Inferior parietal cortex (tissue), 1 donor: ENCODE data around the gene TMEM171.

Source experiments
- DNase-seq: peaks from one replicate; pipeline ENCODE4 v3.0.0-alpha.2; 2016; ENCODE audit errors: extremely low spot score

Gene TMEM171

DNA sequence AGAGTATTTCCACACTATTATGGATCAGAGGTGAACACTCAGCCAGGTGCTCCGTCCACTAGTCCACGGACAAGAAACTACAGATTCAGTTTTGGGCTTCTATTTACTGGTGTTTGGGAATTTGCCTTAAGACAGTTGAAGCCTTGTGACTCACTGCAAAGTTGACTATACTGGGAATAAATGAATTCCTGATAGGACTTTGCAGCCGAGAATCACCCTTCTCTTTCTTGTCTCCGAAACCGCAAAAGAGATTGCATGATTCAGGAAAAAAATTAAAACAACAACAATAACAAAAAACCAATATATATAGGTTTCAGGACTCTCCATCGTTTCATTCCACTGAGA lies 716 bp downstream of the TMEM171 start:
- DNase-seq = no peak

DNA sequence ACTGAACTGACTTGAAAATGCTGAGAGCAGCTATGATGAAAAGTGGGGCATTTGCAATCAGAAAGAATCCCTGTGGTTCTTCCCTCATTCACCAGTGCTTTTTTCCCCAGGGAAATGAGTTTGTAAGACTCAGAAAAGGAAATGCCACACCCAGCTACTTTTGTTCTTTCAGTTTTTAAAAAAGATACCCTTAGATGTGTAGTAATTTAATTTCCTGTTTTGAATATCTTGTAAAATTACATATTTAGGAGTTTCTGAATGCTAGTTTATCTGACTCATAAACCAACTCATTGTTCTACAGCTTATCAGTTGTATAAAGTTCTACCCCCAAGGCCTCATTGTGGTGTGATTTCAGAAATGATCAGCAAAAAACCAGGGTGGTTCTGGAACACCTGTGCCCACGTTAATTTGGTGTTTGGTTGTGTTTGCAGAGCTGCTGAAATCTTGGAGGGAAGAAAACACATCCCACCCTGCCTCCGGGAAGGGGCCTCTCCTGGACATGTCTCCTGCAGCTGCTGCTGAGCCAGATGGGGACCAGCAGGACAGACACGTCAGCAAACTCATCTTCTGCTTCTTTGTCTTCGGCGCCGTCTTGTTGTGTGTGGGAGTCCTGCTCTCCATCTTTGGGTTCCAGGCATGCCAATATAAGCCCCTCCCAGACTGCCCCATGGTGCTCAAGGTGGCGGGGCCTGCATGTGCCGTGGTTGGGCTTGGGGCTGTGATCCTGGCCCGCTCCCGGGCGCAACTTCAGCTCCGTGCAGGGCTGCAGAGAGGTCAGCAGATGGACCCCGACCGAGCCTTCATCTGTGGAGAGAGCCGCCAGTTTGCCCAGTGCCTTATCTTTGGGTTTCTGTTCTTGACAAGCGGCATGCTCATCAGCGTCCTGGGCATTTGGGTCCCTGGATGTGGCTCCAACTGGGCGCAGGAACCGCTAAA lies 2.8 kb downstream of the TMEM171 start:
- DNase-seq = no peak

DNA sequence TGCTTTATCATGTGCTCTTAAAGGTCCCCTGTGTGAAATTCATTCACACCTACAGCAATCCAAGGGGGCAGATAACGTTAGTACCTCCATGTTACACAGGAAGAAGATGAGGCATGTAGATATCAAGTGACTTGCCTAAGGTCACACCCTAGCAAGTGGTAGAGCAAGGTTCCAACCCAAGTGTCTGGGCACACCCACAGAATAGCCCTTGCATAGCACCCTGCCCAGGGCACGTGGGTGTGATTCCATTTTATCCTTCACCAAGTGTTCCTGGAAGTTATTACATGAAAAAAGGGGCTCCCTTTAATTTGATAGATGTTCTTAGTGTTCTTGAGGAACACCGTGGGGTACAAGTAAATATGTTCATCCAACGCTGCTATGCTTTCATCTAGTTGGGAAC lies 4.9 kb downstream of the TMEM171 start:
- no peak for DNase-seq

DNA sequence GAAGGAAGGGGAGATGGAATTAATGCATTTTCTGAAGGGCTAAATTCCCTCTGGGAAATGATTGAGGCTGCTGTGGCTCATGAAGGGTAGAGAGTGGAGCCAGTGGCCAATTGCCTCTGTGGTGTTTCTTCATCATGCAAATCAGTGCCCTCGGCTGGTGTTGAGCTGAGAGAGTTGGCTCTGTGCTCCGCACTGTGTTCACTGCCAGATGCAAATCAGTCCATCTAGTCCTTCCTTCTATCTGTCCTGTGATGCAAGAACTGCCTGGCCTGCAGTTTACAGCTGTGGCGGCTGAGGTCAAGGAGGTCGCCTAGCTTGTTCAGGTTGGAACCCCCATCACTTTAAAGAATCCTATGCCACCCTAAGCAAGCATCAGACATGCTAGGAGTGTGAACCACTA lies 6.0 kb downstream of the TMEM171 start:
- peak; percentile 58 for DNase-seq

DNA sequence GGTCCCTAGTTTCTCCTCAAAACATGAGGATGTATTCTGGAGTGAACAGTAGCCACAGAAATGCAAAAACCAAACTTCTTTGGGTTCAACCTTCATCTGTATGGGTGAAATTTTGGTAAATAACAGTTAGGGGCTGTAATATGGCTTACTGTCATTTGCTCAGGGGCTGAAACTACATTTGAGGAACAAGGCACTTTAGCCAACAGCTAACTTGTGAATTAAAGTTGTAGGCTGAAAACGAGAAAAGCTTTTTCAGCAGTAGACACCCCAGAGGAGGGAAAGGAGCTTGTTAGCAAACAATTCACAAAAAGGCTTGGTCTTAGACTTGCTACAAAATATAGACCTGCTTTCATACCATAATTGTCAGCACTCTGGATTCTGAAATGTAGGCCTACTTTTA lies 6.6 kb downstream of the TMEM171 start:
- no peak for DNase-seq

DNA sequence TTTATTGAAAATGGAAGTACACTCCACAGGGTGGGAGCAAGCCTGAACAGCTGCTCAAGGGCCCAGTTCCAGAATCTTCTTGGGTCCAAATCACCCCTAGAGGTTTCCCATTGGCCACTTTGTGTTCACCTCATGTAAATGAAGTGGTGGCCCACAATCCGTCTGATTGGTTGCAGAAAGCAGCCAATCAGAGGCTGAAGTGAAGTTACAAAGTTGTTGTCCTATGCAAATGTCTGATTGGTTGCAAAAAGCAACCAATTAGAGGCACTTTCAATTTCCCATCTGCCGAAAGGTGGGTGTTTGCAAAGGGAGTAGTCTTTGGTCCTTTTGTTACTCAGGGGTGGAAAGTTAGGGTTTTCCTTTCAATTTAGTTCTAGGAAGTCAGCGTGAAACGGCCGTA lies 8.8 kb downstream of the TMEM171 start:
- no peak for DNase-seq

DNA sequence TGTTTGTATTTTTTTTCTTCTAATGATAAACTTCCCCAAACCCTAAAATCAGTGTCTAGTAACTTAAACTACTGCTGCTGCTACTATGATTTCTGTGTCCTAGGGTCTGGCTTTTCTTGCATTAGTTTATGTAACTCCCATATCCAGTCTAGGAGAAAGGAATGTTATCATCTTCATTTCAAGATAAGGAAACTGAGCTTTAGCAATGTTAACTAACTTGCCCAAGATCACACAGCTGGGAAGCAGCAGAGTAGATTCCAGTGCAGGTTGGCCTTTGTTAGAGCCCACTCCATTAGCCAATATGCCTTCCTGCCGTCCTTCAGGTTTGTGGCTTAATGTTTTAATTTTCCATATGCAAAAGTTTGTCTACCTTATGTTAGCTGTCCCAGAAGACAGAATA lies 10.4 kb downstream of the TMEM171 start:
- DNase-seq = no peak

DNA sequence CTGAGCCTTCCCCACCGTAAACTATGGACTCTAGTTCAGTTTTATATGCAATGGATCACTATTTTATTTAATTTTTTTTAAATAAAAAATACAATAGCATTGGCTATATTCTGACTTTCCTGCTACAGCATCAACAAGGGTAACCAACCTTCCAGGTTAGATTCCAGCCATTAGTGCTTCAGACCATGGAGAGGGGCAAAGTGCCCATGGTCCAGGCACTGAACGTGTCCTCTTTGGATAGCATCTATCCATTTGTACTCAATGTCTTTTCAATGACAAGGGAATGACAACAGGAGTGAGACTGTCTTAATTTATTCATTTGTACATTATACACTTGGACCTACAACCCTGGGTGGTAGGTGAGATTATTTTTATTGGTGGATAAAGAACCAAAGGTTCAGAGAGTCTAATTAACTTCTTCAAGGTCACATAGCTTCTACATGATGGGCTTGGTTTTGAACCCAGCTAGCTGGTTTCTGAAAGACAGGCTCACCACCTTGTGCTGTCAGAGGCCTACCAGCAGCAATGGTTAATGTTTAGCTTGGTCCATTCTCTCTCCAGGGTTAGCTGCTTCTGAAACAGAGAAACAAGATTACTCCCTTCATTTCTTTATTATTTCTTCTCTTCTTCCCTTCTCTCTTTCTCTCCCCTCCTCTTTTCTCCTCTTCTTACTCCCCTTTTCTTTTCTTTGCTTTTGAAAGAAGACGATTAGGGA lies 11.5 kb downstream of the TMEM171 start:
- no peak for DNase-seq

DNA sequence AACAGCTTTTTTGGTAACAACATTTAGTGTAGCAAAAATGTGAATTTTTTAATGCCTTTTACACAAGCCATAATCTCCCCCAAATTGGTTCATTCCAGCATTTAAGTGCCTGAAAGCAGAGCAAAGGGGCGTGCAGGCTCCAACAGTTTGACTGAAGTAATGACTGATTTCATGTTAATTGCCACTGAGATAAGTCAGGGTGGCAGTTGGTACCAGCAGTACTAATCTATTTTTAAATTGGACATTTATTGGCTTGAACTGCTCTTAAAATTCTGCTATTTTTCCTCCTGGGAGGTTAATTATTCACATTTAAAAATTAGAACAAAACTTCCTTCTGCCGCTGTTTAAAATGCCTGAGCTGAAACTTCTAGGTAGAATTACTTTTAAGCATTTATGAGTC lies 12.4 kb downstream of the TMEM171 start:
- DNase-seq = no peak

DNA sequence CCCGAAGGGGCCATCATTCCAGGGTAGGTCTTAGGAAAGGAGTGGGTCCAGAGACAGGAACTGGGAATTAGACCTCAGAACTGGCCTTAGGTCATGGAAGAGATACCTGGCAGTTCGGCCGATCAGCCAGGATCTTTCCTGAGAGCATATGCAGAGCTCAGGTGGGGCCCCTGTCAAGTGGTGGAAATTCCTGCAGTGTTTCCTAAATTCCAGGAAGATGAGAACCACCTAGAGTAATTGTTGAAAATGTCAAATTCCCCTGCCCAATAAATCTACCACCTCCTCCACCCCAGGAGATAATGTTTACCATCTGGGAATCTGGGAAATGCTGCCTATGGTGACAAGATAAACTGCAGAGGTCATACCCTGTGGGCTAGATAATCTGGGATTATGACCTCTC lies 14.6 kb downstream of the TMEM171 start:
- no peak for DNase-seq

DNA sequence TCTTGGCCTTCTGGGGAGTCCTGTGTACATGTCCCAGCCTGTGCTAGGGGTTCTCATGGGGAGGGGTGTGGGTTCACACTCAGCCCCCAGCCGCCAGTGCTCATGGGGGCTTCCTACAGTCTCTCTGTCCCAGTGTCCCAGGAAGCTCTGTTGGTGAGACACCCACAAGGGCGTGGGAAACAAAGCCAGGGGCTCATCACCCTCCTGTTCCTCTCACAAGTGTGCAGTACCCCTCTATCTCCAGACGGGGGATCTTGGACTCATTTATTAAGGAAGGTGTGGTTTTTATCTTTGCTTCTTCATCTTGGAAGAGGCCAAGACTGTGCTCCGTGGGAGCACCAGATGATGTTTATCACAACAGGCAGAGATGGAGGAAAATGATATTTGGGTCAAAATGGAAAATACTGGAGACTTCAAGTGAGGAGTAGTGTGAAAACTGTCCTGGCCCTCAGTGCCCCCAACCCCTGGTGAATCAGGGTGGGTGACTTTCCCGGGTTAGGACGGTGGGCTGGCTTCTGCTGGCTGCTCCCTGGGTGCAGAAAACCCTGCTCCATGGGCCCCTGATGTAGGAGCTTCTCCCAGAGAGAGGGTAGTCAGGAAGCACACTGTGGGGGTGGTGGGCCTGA lies 15.2 kb downstream of the TMEM171 start:
- DNase-seq = no peak

DNA sequence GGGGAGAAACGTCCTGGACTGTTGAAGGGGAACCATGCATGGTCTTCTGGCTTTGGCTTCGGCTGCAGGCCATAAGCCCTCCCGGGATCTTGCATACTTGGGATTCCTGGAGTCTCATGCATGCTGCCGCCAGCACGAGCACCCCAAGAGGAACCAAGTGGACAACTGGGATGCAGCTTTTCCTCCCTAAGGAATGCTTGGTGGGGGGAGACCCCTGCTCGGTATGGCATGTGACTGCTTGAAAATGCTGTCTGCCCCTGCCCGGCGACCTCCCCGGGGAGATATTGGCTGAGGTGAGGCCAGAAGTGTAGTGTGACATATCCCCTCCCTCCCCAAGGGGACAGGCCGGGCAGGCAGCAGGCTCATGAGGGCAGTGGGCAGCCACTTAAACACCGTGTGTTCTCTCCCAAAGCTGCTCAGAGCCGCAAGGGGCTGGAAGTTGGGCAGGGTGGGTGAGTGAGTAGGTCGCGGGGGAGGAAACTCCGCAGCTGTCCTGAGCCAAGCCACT lies 15.7 kb downstream of the TMEM171 start:
- no peak for DNase-seq

DNA sequence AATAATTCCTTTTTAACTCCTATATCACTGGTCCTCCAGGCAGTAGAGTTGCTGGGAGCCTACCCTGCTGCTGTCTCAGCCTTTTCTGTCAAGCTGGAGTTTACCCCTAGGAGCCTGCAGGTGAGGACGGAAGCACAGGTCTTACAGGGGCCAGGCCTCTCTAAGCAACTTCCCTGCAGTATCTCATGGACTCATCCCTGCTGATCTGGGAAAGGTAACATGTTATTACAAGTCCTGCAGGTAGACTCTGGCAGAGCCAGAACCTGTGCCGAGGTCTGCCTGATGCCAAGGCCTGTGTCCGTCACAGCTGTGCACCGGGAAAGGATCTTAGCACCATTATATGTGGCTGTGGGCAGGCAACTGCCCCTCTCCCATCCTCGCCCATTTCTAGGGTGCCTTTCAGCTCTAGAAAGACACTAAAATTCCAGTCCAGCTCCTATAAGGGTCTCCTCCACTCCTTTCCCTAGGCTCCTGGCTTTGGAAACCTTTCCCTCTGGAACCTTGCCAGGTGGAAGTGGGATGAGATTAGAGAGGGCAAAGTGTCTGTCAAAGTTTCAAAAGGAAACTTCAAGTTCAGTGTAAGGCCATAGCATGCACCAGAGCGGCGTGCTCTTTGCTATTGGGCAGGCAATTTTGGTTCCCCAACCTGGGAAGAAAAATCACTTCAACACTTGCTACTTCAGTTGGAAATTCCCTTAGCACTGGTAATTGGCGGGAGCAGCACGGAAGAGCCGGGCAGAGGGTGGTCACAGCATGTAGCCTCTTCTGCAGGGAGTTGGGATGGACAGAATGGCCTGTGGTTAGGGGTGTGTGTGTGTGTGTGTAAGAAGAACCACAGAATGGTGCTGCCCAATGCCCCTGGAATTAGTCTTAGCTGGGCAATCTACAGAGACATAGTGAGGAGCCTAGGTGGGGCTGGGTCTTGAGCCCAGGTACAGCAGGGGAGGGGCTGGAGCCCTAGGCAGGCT lies 17.5 kb downstream of the TMEM171 start:
- DNase-seq = no peak

DNA sequence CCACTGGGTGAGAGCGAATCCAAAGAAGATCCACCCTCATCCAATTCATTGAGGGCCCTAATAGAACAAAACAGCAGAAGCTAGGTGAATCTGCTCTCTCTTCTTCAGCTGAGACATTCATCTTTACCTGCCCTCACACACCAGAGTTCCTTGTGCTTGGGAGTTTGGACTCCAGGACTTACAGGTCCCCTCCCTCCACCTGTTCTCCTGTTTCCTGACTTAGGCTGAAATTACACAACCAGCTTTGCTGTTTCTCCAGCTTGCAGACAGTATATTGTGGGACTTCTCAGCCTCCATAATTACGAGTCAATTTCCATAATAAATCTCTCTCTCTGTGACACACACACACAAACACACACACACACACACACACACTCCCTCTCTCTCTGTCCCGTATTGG lies 19.1 kb downstream of the TMEM171 start:
- no peak for DNase-seq

DNA sequence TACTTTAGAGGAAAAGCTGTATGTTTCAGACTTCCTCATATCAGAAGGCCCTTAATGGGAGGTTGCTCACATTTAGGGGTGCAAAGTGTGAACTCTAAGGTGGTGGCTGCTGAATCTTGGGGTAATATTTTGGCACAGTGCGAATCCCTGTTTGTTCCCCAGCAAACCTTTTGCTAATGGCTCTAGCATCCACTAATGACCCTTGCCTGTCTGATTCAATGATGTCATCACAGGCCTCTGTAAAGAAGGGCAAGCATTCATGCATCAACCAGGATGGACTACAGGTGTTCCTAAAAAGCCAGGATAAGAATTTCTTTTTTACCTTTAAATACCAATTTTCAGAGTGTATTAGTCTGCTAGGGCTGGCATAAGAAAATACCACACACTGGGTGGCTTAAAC lies 20.4 kb downstream of the TMEM171 start:
- DNase-seq = no peak

DNA sequence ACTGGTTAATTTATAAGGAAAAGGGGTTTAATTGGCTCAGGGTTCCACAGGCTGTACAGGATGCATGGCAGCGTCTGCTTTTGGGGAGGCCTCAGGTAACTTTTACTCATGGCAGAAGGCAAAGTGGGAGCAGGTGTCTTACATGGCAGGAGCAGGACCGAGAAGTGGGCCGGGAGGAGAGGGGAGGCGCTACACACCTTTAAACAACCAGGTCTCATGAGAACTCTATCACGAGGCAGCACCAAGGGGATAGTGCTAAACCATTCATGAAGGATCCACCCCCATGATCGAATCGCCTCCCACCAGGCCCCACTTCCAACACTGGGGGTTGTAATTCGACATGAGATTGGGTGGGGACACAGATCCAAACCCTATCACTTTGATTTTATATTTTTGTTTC lies 21.7 kb downstream of the TMEM171 start:
- no peak for DNase-seq

DNA sequence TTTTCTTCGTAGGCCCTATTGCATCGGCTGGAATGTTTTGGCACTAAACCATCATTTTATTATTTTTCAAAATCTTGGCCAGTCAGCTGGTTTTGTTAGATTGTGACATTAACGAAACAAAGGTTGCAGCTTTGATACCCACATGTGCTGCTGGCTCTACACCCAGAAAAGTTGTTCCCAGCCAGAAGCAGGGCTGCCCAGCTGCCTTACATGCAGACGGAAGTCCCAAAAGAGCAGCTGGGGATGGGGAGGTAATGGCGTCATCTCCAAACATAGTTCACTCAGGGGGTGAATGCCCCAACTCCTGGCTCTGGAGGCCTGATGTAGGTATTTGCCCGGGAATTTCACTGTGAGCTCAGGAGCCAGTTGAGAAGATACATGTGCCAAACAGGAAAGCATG lies 23.3 kb downstream of the TMEM171 start:
- DNase-seq = no peak

DNA sequence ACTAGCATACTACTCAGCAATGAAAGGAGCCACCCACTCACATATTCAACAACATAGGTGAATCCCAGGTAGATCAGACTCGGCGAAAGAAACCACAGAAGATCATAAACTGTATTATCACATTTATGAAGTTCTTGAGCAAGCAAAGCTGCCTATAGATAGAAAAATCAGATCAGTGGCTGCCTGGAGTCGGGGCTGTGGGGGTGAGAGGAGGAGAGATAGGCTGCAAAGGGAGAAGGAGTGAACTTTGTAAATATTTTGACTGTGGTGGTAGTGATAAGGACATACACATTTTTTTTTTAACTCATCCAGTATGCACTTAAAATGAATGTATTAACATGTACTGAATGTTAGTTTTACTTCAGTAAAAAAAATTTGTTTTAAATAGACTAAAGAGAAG lies 29.2 kb downstream of the TMEM171 start:
- no peak for DNase-seq

DNA sequence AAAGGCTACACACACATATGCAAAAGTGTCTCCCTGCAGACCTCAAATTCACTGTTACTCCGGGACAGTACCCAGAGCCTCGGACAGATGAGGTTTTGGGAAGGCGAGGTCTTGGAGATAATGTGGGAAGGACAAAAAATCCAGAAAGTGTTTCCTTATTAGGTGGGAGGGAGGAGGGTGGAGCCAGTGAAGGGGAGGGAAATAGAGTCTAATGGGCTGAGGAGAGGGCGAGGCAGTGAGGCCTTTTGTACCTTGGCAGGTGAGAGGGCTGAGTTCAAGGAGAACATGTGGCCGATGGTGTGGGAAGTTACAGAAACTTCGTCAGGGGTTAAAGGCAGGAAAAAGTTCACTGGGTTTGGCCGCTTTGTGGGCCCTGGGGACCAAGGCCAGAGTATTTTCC lies 30.5 kb downstream of the TMEM171 start:
- DNase-seq = no peak

DNA sequence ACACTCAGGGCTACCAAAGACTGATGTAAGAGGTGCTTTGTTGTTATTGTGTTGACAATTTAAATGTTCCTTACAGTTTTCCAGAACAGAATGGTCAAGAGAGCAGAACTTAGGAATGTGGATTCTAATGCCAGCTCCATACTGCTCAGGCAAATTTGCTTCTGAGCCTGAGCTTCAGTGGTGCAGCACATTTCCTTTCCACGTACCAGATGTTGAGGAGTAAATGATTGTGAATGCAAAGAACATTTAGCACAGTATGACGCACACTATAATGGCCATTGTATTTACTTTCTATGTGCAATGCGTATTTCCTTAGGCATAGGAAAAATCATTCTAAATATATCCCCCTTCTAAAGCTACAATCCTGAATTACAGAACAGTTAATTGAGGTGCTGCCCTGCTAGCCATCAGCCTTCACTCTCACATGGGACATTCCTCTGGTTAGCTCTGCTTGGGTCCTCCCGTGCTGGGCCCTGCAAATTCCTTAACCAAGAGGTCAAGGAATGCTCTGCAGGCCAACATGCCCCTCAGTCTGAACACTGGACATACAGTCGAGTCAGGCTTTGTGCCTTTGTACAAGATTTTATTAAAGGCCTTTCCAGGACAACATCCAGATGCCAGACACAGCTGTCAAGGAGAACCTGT lies 31.5 kb downstream of the TMEM171 start:
- no peak for DNase-seq
